BLaER1 (cell line): ENCODE results near the gene CA11.
"Not testable (repeated sequence)": the region's sequence is repeated elsewhere in the genome, so short reads cannot be mapped to it uniquely, and the experiment has no call there.

Experiments used
- H3K27ac ChIP-seq: shearing (Covaris generic); formaldehyde crosslinking; 2 replicates; pipeline ENCODE4 v1.8.1; 2022
- H3K27me3 ChIP-seq: shearing (Covaris generic); formaldehyde crosslinking; 2 replicates; pipeline ENCODE4 v1.8.1; 2022
- H3K36me3 ChIP-seq: shearing (Covaris generic); formaldehyde crosslinking; 2 replicates; pipeline ENCODE4 v1.8.1; 2022
- H3K4me1 ChIP-seq: shearing (Covaris generic); formaldehyde crosslinking; 2 replicates; pipeline ENCODE4 v1.8.1; 2022
- H3K4me2 ChIP-seq: shearing (Covaris generic); formaldehyde crosslinking; 2 replicates; pipeline ENCODE4 v1.8.1; 2022
- H3K4me3 ChIP-seq: shearing (Covaris generic); formaldehyde crosslinking; 2 replicates; pipeline ENCODE4 v1.8.1; 2022
- H3K9ac ChIP-seq: shearing (Covaris generic); formaldehyde crosslinking; 2 replicates; pipeline ENCODE4 v1.8.1; 2022
- H3K9me3 ChIP-seq: shearing (Covaris generic); formaldehyde crosslinking; 2 replicates; pipeline ENCODE4 v1.8.1; 2022
- H4K20me1 ChIP-seq: shearing (Covaris generic); formaldehyde crosslinking; 2 replicates; pipeline ENCODE4 v1.8.1; 2022
- Cebpa-rat ChIP-seq: shearing (Covaris generic); IDR thresholded peaks from 2 replicates; pipeline ENCODE4 v1.8.1; 2022

CA11 gene

DNA sequence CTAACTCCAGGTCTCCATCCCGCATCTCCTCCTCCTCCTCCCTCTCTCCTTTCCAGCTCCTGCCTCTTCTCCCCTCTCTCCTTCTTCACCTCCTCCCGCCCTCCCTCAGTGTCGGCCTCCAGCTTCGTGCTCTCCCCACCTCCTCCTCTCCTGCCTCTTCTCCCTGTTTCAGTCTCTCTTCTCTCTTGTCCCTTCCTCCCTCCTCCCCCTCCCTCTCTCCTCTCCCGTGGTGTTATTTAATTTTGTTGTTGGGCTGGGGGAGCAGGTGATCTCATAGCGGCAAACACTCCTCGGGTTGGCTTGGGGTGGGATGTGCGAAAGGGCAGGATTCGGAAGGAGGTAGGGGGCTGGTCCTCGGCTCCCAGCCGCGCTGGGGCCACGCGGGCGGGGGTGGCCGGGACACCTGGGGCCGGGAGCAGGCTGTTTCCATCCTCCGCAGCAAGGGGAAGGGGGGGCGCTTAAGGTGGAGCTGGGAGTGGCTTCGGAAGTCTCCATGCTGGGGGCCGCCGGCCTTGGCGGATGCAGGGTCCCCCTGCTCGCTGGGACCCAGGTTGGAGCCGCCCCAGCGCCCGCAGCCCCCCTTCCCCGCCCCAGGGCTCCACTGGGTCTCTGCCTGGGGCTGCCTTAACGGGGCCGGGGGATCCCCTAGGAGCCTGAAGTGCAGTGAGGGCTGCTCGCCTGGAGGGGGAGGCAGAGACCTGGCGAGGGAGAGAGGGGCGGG, at the start of gene CA11:
Gene CA11, minus strand, starts transcription at position 187 of the 721 bp plus-strand sequence. CDS start 555 bp downstream, outside the sequence.
- peak within 1 kb of the TSS; percentile 99 for H3K4me2 ChIP-seq
- no peaks in the 10 kb centered on the region for H4K20me1 ChIP-seq
- H3K27me3 ChIP-seq = no peaks in the 10 kb centered on the region
- H3K4me1 ChIP-seq = peaks cover 72% of the 10 kb centered on the region
- peak within 1 kb of the TSS; percentile 67 for H3K4me3 ChIP-seq
- H3K9me3 ChIP-seq = no peaks in the 10 kb centered on the region
- no peaks in the 10 kb centered on the region for H3K36me3 ChIP-seq
- no peak for TF ChIP-seq Cebpa-rat
- peak within 1 kb of the TSS; percentile 81 for H3K9ac ChIP-seq
- peak within 1 kb of the TSS; percentile 92 for H3K27ac ChIP-seq

DNA sequence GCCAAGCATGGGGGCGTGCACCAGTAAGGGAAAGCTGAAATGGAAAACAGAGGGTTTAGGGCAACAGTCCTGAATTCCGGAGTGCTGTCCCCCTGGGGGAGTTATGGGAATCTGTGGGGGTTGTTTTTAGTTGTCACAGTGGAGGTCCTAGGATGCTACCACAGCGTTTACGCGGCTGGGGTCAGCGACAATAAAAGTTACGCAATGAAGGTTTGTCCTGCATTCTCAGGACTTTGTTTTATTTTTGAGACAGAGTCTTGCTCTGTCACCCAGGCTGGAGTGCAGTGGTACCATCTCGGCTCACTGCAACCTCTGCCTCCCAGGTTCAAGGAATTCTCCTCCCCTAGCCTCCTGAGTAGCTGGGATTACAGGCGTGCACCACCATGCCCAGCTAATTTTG, 47.6 kb upstream of the CA11 start:
- not testable (repeated sequence) for H3K4me3 ChIP-seq, H3K9ac ChIP-seq, H3K36me3 ChIP-seq, H3K27ac ChIP-seq, H4K20me1 ChIP-seq, H3K27me3 ChIP-seq, H3K9me3 ChIP-seq, H3K4me2 ChIP-seq
- peak; percentile 69; the same call in 1 of the 2 replicates for TF ChIP-seq Cebpa-rat
- peaks cover 70% of the 10 kb centered on the region for H3K4me1 ChIP-seq

DNA sequence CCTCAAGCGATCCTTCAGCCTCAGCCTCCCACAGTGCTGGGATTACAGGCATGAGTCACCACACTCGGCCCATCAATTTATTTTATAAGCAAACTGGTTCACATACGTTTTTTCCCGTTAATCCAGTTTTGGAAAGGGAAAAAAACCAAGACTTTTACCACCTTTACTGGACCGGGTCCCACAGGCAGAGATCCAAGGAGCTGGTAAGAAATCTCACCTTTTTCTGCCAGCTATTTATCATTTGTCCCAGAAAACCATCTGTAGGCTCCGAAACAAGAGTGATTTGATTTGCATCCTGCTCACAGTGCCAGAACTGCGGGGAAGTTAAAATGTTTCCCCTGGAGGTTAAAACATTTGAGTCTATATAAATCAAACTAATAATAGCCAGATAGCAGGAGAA, 43.5 kb upstream of the CA11 start:
- 0 out of 2 replicates have a peak overlapping the region, but pooled peaks have one; percentile 6 for H3K9ac ChIP-seq
- H3K4me3 ChIP-seq = no peak overlapping the region
- H3K4me1 ChIP-seq = peaks cover 72% of the 10 kb centered on the region
- H3K4me2 ChIP-seq = peak overlapping the region; percentile 59
- peak overlapping the region; percentile 33 for H3K27ac ChIP-seq
- no peaks in the 10 kb centered on the region for H3K9me3 ChIP-seq
- H4K20me1 ChIP-seq = no peaks in the 10 kb centered on the region
- no peak for TF ChIP-seq Cebpa-rat
- no peaks in the 10 kb centered on the region for H3K36me3 ChIP-seq
- H3K27me3 ChIP-seq = no peaks in the 10 kb centered on the region

DNA sequence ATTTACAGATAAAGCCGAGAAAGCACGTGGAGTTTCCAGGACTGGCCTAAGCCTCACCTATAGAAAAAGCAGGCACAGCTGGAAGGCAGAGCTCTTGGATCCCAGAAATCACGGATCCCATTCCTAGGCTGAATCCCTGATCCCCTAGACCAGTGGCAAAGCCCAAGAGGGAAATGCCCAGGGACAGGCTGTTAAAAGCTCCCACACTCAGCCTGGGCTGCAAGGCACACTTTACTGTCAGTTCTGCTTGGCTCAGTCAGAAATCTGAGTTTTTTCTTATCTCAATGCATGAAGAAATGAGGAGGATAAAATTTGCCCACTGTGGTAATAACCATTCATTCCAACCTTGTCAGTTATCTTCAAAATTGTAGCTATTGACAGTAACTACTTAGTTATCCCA, 41.8 kb upstream of the CA11 start:
- Histone ChIP-seq H3K4me1 (peaks cover 86% of the 10 kb centered on the region), H3K4me2 (peak overlapping the region; percentile 39; the same call in 1 of the 2 replicates), H3K27me3 (no peaks in the 10 kb centered on the region), H3K9me3 (no peaks in the 10 kb centered on the region), H3K36me3 (no peaks in the 10 kb centered on the region), H3K9ac (no peak overlapping the region), H4K20me1 (no peaks in the 10 kb centered on the region), H3K27ac (no peak overlapping the region), H3K4me3 (no peak overlapping the region)
- no peak for TF ChIP-seq Cebpa-rat

DNA sequence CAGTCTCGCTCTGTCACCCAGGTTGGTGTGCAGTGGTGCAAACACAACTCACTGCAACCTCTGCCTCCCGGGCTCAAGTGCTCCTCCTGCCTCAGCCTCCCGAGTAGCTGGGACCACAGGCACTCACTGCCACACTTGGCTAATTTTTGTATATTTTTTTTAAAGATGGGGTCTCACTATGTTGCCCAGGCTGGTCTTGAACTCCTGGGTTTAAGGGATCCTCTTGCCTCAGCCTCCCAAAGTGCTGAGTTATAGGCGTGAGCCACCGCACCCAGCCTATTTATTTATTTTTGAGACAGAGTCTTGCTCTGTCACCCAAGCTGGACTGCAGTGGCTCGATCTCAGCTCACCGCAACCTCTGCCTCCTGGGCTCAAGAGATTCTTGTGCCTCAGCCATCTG, 40.6 kb upstream of the CA11 start:
- H3K9ac ChIP-seq, H3K27ac ChIP-seq, H4K20me1 ChIP-seq, H3K27me3 ChIP-seq, H3K4me3 ChIP-seq, H3K36me3 ChIP-seq, H3K9me3 ChIP-seq: not testable (repeated sequence)
- peak overlapping the region; percentile 39 for H3K4me2 ChIP-seq
- peaks cover 97% of the 10 kb centered on the region for H3K4me1 ChIP-seq

DNA sequence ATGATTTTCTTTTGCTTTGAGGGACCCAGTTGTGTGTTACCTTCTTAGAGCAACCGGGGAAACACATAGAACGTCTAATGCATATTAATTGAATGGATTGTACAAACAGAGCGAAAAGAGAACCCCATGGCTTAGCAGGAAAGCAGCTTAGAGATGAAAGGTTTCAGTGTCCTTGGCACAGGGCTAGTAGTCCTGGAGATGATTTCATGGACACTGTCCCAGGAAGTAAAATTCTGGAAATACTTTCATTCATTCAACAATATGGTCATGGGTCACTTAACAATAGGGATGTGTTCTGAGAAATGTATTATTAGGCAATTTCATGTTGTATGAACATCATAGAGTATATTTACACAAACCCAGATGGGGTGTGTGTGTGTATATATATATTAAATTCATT, 40.1 kb upstream of the CA11 start:
- no peak overlapping the region for H3K4me3 ChIP-seq
- H3K27me3 ChIP-seq = no peaks in the 10 kb centered on the region
- H3K9ac ChIP-seq = no peak overlapping the region
- H3K4me2 ChIP-seq = peak overlapping the region; percentile 44; the same call in 1 of the 2 replicates
- TF ChIP-seq Cebpa-rat = no peak
- H3K36me3 ChIP-seq = no peaks in the 10 kb centered on the region
- H3K27ac ChIP-seq = no peak overlapping the region
- H4K20me1 ChIP-seq = no peaks in the 10 kb centered on the region
- H3K4me1 ChIP-seq = peaks cover 97% of the 10 kb centered on the region
- no peaks in the 10 kb centered on the region for H3K9me3 ChIP-seq

DNA sequence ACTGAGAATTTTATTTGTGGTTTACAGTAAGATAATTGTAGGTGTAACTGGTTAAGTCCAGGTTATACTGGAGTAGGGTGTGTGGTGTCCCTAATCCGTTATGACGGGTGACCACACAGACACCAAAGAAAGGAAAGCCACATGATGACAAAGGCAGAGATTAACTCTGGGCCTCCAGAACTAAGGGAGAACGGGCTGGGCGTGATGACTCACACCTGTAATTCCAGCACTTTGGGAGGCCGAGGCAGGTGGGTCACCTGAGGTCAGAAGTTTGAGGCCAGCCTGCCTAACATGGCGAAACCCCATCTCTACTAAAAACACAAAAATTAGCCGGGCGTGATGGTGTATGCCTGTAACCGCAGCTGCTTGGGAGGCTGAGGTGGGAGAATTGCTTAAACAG, 39.6 kb upstream of the CA11 start:
- H3K27me3 ChIP-seq = no peaks in the 10 kb centered on the region
- no peaks in the 10 kb centered on the region for H4K20me1 ChIP-seq
- H3K36me3 ChIP-seq = no peaks in the 10 kb centered on the region
- no peak overlapping the region for H3K27ac ChIP-seq
- H3K9me3 ChIP-seq = no peaks in the 10 kb centered on the region
- no peak overlapping the region for H3K4me3 ChIP-seq
- no peak for TF ChIP-seq Cebpa-rat
- peaks cover 97% of the 10 kb centered on the region for H3K4me1 ChIP-seq
- H3K4me2 ChIP-seq = peak overlapping the region; percentile 44
- no peak overlapping the region for H3K9ac ChIP-seq

DNA sequence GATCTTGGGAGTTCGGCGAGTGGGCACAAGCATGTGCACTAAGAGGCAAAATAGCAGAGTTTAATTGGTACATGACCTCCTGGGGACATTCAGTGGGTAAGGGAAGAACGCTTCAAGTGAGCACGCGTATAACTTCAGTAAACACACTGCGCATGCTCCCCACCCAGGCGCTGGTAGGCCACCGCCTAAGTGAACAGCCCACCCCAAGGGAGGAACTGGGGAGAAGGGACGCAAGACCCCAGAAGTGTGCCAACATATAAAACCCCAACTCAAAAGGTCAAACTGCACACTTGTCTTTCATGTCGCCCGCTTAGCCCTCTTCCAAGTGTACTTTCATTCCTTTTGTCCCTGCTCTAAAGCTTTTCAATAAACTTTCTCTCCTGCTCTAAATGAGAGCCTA, 37.4 kb upstream of the CA11 start:
- Histone ChIP-seq H3K4me1 (peaks cover 97% of the 10 kb centered on the region), H3K4me2 (peak overlapping the region; percentile 92), H3K27me3 (no peaks in the 10 kb centered on the region), H4K20me1 (no peaks in the 10 kb centered on the region), H3K27ac (no peak overlapping the region), H3K36me3 (no peaks in the 10 kb centered on the region), H3K4me3 (peak overlapping the region; percentile 28; the same call in 1 of the 2 replicates), H3K9me3 (no peaks in the 10 kb centered on the region), H3K9ac (no peak overlapping the region)
- TF ChIP-seq Cebpa-rat = no peak

DNA sequence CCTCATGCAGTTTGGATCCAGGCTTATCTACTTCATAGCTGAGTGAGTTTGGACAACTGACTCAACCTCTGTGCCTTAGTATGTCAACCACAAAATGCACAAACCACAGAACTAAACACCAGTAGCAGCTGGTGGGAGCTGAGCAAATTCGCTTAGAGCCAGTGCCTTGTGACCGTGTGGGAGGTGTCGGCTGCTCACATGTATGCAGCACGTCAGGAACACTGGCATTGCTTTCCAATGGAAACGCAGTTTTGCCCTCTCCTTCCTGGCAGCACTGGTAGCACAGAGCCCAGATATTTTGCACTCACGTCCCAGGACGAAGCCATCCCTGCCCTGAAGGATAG, 35.1 kb upstream of the CA11 start:
- H3K27ac ChIP-seq = peak overlapping the region; percentile 82
- peaks cover 82% of the 10 kb centered on the region for H3K4me1 ChIP-seq
- H4K20me1 ChIP-seq = no peaks in the 10 kb centered on the region
- H3K9me3 ChIP-seq = no peaks in the 10 kb centered on the region
- TF ChIP-seq Cebpa-rat = no peak
- H3K4me3 ChIP-seq = 0 out of 2 replicates have a peak overlapping the region, but pooled peaks have one; percentile 41
- no peaks in the 10 kb centered on the region for H3K36me3 ChIP-seq
- H3K4me2 ChIP-seq = peak overlapping the region; percentile 92
- peak overlapping the region; percentile 17; the same call in 1 of the 2 replicates for H3K9ac ChIP-seq
- H3K27me3 ChIP-seq = no peaks in the 10 kb centered on the region

DNA sequence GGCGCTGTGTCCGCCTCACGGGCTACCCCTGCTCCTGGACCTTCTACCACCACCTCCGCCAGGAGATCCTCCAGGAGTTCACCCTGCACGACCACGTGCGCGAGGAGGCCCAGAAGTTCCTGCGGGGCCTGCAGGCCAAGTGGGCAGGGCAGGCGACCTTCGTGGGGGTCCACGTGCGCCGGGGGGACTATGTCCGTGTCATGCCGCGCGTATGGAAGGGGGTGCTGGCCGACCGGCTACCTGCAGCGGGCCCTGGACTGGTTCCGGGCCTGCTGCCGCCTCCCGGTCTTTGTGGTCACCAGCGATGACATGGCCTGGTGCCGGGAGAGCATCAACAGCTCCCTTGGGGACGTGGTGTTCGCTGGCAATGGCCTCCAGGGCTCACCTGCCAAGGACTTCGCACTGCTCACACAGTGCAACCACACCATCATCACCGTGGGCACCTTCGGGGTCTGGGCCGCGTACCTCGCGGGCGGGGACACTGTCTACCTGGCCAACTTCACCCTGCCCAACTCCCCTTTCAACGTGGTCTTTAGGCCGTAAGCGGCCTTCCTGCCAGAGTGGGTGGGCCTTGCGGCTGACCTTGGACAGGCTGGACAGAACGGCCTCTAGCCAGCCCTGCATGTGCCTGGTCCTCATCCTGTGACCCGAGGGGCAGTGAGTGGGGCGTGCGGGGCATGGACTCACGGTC, 34.6 kb upstream of the CA11 start:
- H3K27ac ChIP-seq = peak overlapping the region; percentile 82
- H3K27me3 ChIP-seq = no peaks in the 10 kb centered on the region
- H4K20me1 ChIP-seq = no peaks in the 10 kb centered on the region
- H3K36me3 ChIP-seq = no peaks in the 10 kb centered on the region
- peak overlapping the region; percentile 17; the same call in 1 of the 2 replicates for H3K9ac ChIP-seq
- TF ChIP-seq Cebpa-rat = no peak
- no peaks in the 10 kb centered on the region for H3K9me3 ChIP-seq
- peak overlapping the region; percentile 92 for H3K4me2 ChIP-seq
- peaks cover 81% of the 10 kb centered on the region for H3K4me1 ChIP-seq
- H3K4me3 ChIP-seq = peak overlapping the region; percentile 41; the same call in 1 of the 2 replicates

DNA sequence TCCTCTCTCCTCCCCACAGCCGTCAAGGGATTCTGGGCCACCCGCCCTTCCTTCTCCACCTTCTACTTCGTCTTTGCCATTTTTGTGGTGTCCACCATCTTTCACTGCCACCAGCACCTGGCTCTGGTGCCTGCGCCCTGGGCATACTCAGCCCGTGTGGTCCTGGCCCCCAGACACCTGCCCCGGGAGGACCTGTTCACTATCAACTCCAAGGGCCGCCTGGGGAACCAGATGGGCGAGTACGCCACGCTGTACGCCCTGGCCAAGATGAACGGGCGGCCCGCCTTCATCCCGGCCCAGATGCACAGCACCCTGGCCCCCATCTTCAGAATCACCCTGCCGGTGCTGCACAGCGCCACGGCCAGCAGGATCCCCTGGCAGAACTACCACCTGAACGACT, 34.0 kb upstream of the CA11 start:
- Histone ChIP-seq H3K27ac (peak overlapping the region; percentile 82; the same call in 1 of the 2 replicates), H3K4me1 (peaks cover 81% of the 10 kb centered on the region), H3K4me2 (peak overlapping the region; percentile 92)
- not testable (repeated sequence) for H4K20me1 ChIP-seq, H3K36me3 ChIP-seq, H3K9me3 ChIP-seq, H3K27me3 ChIP-seq, H3K9ac ChIP-seq, H3K4me3 ChIP-seq
